HCT116 (cell line): Measurements from ENCODE around the gene NBDY.

ENCODE experiments used
- CEBPB ChIP-seq: IDR thresholded peaks from 2 replicates; pipeline ENCODE4 v1.6.1; 2012; ENCODE audit warnings: low read depth
- CTCF ChIP-seq, 3 experiments: fragments of 200-600 bp in 1 of 3; sonication (generic) in 1 of 3; IDR thresholded peaks in 2 of 3; conservative IDR thresholded peaks in 1 of 3; 2 replicates each; pipeline ENCODE4 v1.5.1; 2012 to 2017; ENCODE audit warnings: low read depth in 2 of 3, low read length in 2 of 3, antibody characterized with exemption in 1 of 3, borderline replicate concordance in 1 of 3, control low read depth in 1 of 3, mild to moderate bottlenecking in 1 of 3, mixed read lengths in 1 of 3, mixed run types in 1 of 3, moderate library complexity in 1 of 3; ENCODE audit not compliant: insufficient read depth in 1 of 3
- EZH2 ChIP-seq: fragments of 200-600 bp; sonication (generic); IDR thresholded peaks from 2 replicates; pipeline ENCODE4 v1.6.1; 2017; ENCODE audit warnings: antibody characterized with exemption, mixed run types
- EZH2phosphoT487 ChIP-seq: fragments of 200-600 bp; IDR thresholded peaks from 2 replicates; pipeline ENCODE4 v1.6.1; 2018; ENCODE audit warnings: antibody characterized with exemption, borderline replicate concordance
- POLR2A ChIP-seq: IDR thresholded peaks from 2 replicates; pipeline ENCODE4 v1.7.0; 2011; ENCODE audit warnings: borderline replicate concordance; ENCODE audit not compliant: insufficient read depth, insufficient read length; ENCODE audit errors: extremely low read depth

- no peak for TF ChIP-seq CTCF (IDR thresholded peaks at IDR 0.05 in 2 of 3, conservative IDR thresholded peaks at IDR 0.05 in 1 of 3; ENCODE audit: borderline replicate concordance in 1 of 3, insufficient read depth in 1 of 3, low read depth in 2 of 3, low read length in 2 of 3)
- TF ChIP-seq EZH2, result no peak
- TF ChIP-seq EZH2phosphoT487, result no peak
- TF ChIP-seq CEBPB, result no peak
- no peak for TF ChIP-seq POLR2A
These were observed 34.6 kb downstream of the NBDY start for GRCh38 chrX:56763556-56764152.
